ENCODE data around the gene FLRT2.

FLRT2 gene

DNA sequence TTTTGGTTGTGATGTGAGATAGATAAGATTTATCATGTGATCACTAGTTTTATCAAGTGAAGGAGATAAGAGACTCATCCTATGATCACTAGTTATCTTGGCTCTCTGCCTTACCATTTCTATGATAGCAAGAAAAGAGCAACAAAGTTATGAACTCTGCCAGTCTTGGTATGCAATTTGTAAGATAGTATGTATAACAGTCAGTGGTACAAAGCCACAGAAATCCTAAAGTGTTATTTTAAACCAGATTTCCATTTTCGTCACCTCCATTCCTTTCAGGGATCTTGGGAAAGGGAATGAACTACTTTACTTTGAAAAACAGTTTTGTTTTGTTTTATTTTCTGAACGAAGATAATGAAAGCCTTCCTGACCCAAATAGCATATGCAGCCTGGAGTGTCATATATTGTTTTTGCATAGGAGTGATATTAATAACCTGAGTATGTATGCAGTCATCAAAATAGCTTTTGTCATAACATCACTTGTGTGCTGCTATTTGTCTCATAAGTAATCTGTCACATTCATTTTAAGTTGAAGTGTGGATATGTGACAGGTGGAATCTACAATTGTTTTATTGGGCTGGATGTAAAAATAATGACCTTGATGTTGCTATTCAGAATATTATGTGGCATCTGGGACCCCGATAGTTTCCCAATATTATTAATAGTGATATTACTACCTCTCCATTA is 35.0 kb downstream of the FLRT2 start:
- no peak for DNase-seq (ENCODE audit: low spot score)

DNA sequence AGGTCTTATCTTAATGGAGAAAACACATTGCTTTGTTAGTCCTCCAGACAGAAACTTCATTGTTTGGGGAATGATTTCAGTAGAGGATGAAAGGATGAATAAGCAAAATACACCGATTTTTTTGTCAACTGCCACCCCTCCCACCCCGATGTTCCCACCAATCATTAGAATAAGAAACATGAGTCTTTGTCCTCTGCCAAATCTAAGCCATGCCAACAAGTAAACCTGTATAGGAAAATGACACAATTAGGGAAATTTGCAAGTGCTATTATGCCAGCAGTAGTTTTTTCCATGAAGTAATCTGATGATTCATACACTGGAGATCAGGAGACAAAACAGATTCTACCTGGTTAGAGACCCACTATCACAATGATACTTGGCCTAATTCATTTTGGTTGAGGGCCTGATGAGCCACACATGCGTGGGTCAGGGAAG is 35.9 kb downstream of the FLRT2 start:
- DNase-seq (ENCODE audit: low spot score): no peak

DNA sequence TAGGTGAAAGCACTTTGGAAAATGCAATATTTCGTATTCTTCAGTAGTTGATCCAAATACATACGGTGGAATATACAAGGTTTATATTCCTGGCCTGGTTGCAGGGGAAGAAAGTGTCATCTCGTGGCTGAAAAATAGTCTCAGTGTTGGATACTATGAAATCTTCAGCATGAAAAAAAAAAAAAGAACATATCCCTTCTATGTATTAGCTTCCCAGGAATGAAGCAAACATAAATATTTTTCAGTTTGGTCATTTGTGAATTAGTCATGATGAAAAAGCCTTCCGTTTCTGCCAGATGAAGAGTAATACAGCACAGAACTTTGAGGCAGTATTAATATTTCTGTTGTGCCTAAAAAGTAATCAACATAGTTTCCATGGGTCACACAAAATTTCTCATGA is 36.7 kb downstream of the FLRT2 start:
- no peak for DNase-seq (ENCODE audit: low spot score)

DNA sequence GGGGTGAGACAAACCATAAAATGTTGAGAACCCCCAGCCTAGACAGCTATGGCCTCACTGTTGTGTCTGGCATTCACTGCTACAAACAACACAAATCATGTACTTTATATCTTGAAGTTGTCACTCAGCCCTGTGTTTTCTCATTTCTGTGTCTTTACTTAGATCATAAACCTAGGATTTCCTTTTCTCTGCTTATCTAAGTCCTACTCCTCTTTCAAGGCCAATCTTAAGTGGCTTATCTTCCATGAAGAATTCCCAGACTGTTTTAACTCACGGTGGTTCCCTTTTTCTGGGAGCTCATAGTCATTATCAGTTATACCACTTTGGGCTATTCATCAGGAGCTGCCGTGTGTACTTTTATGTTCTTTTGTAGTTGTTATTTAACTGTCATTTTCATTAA is 42.1 kb downstream of the FLRT2 start:
- no peak for DNase-seq (ENCODE audit: low spot score)

DNA sequence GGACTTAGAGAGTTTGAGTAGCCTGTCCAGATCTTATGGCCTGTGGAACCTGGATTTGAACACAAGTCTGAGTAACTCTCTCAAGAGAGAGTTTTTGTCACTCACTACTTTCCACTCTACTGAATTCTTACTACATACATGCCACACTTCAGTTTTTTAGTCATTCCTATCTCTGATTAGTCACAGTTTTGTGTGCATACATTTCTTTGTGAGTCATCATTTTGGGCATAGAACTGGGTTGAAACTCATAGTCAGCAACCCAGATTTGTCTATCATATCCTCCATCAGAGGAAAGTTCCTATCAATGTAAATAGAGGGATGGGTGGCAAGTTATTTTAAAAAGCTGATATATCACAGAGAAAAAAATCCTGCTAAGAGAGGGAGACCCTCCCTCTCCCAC is 42.9 kb downstream of the FLRT2 start:
- DNase-seq (ENCODE audit: low spot score): no peak

DNA sequence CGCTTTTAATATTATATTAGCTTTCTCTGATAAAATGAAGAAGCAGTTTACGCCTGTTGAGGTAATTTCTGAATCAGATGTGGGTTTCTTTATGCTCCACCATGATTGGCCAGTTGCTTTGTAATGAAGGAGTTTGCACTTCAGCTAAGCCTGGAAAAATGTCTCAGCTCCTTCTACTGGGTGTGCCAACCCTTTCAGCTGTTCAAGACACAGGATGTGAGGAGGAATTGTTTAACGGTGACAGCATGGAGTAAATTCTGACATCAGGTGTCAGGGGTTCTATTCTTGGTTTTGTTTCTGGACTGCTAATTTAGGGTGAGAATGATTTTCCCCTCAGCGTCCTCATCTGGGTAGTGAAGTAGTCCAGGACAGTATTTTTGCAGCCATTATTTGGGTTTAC is 43.5 kb downstream of the FLRT2 start:
- no peak for DNase-seq (ENCODE audit: low spot score)

DNA sequence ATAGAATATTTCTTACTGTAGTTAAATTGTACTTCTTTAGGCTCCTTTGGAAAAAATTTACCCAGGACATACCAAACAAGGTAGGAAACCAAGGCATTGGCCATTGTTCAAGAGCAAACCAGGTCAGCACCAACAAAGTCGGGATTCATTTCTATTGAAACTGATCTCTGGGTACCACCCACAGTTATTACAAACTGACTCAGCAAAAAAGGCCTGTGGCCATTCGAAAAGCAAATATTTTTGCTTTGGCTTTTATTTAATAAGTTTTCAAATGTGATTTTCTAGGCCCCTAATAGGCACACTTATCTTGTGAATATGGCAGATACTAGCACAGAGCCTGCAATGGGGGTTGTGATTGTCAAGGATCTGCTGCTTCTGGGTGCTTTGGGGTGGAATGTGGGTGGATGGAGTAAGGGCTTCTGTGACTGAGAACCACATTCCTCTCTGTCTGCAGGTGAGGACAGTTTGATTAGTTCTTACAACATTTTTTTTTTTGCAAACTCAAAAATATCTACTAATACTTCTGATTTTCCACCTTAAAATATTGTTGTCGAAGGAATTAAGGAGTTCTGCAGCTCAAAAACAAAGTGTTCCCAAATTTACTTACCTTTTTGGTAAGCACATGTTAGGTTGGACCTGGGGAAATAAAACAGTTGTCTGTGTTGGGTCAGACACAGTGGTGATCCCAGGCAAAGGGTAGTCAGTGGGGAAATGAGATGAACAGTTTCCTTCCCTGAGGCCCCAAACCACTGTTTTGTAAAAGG is 45.1 kb downstream of the FLRT2 start:
- DNase-seq (ENCODE audit: low spot score): no peak

DNA sequence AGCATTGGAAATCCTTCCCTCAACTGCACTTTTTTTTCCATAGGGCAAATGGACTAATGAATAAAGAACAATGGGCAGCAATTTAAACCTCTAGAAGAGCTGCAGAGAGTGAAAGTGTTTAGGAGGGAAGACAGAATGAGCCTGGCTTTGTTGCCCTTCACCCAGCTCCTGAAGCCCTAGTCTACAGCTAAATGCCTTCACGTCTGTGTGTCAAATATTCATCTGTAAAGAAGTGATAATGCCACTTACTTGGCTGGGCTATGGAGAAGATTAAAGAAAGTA is 45.6 kb downstream of the FLRT2 start:
- no peak for DNase-seq (ENCODE audit: low spot score)

DNA sequence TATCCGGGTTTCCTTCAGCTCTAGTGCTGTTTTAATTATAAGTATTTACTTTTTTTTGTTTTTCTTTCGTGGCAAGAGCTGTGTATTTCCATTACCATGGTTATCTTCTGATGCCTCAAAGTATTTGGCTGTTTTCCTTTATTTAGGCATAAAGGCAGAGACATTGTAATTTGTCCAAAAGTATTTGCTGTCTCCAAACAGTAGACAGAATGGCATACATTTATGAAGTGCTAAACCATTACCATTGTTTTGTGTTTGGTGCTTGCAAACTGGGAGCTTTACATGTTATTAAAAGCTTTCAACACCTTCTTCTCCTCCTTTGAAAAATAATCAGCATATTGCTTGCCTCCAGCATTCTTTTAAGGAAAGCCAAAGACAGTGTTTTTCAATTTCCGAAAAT is 46.3 kb downstream of the FLRT2 start:
- DNase-seq (ENCODE audit: low spot score): no peak

DNA sequence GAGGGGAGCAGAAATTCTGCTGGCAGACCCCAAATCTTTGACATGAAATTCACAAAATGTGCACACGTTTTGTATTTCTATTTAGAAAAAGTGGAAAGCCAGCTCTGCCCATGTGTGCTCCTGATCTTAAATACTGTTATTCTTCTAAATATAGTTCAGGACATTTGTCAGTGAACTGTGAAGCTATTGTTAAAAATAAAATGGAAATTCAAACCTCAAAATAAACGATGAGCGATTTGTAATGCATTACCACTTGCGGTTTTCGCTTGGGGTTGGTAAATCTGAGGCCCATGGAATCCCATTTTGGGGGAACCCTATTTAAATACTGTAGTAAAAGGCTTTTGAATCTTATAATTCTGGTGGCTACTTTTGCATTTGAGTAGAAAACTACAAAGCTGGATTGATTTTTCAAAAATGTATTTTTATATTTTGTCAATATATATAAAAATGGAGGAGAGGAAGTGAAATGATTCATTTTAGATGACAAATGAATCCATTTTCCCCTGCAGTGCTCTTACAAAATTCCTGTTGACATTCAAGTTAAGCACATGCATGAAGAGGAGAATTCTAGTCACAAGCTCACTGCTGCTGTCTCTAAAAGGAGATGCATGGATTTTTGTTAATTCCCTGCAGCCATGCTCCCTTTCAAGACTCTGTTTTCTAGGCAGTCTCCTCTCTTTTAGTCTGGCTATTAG is 47.1 kb downstream of the FLRT2 start:
- DNase-seq (ENCODE audit: low spot score): no peak

DNA sequence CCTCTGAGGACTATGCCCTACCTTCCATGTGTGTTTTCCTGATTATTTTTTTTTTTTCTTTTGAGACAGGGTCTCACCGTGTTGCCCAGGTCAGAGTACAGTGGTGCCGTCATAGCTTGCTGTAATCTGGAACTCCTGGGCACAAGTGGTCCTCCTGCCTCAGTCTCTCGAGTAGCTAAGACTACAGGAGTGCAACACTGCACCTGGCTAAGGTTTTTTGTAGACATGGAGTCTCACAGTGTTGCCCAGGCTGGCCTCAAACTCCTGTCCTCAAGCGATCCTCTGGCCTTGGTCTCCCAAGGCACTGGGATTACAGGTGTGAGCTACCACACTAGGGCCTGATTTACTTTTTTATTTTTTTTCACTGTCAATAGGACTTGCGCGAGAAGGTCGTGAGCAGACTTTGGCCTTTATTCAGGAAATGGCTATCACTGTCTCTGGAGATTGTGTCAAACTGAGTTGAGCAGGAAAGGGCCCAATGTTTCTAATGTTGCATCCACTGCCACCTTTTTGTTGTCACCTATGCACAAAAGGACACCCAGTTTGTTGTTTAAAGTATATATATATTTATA is 47.7 kb downstream of the FLRT2 start:
- no peak for DNase-seq (ENCODE audit: low spot score)

DNA sequence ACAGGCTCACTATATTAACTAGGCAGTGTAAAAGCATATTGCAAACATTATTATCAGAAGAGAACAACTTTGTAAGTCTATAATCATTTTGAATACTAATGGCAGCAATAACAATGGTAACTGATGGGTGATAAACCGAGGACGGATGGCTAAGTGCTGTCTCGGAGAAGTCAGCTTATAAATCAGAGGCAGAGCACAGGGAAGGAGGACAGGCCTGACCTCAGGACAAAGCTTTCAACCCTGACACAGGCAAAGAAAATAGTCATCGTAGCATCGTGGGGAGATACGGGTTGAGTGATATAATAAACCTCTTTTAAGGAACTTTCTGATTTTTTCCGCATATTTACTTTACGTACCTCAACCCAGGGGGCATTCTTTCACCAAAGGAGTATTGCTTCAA is 48.4 kb downstream of the FLRT2 start:
- no peak for DNase-seq (ENCODE audit: low spot score)

DNA sequence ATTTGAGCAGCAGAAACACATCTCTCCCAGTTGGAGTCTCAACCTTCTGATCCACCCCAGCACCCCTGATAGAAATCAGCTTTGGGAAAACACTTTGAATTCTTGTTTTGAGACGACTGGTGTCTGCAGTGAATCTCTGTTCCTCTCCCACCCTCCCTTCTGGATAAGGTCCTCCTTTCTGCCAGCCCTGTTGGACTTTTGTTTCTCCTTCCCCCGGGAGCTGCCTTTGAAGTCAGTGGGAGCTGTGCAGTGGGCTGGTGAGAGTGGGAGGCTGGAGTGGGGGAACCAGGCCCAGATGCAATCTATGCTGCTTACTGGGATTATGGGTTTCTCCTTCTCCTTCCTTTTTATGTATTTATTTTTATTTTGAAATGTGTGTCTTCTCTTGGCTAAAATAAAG is 49.0 kb downstream of the FLRT2 start:
- DNase-seq (ENCODE audit: low spot score): no peak

DNA sequence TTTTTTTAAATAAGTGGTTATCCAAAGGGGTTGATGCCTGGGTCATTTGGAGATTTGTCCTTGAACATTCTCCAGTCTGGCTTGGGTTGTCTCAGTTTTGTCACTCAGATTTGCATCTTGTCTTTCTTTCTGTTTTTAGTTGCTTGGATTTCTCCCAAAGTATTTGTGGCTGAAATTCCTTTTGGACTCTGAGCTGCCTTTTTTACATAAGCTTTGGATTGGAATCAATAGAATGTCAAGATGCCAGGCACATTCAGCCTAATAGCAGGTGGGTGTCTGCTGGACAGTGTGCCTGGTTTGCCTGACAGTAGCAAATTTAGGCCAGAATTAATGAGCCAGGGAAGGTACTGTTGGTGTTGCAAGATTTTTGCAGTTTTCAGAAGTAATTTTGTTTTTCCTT is 50.0 kb downstream of the FLRT2 start:
- no peak for DNase-seq (ENCODE audit: low spot score)

DNA sequence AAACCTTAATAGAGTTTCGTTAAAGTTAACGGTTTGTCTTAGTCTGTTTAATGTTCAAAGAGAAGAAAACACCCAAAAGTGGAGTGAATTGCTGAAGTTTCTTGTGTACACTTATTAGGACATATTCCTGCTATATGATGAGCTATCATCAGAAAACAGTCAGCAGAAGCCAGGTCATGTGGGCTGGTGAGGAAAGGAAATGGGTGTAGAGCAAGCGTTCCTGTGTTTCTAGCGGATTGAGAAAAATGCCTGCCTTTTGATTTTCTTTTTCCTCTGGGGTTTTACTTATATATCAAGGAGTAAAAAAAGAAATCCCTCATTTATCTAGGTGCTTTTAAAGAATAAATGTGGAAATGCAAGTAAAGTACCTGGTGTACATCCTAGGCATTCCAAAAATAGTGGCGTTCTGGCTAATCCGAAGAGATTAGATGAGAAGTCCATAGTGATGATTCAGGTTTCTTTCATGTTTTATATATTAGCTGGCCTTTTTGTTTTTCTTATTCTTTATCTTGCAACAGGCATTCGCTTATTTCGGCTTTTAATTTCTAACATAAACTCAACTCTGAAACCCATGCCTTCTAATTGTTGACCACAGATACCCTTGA is 50.7 kb downstream of the FLRT2 start:
- DNase-seq (ENCODE audit: low spot score): no peak

DNA sequence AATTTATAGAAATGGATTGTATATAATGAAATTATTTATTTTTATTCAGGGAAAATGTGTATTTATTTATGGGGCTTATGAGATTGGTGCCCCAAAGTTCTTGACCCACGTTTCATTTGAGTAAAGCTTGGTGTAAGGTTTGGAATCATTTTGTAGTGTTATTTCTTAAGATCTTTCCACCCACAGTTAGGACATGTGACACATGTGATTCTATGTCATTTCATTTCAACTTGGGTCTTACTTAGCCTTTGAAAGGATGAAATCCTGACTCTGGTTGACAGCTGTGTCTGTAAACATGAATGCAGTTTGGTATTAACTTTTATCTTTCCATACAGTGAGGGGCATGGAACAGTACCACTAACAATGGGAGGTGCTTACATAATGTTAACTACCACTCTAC is 51.7 kb downstream of the FLRT2 start:
- DNase-seq (ENCODE audit: low spot score): no peak

DNA sequence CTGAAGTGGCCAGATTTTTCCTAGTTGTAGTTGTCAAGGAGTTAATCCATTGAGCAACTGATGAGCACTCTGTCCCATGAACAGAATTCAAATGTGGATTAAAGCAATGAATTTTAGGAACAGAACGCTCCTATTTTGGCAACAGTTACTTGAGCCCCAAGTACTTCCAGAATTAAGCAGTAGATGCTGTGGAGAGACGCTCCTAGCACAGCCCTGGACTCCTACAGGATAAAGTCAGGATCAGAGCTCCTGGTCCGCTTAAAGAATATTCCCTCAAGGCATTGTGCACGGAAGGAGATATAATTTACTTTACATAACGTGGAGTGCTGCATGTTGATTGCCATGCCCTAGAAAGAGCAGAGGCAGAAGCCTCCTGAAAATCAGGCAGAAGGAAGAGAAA is 53.4 kb downstream of the FLRT2 start:
- DNase-seq (ENCODE audit: low spot score): no peak

DNA sequence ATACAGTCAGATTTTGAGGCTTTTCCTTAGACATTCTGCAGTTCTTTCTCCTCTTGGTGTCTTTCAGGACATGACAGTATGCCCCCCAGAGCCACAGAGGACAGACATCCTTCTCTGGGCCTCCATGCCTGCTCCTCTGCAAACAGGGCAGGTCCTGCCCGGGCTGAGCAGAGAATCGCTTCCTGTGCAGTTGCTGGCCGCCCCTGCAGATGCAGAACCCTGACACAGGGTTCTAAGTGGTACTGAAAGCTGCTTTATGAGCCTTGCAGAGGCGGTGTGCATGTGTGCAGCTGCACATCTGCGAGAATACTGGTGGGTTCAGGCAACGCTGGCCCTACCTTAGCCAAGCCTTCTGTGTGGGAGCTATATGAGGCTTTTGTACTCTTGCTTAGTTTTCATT is 54.5 kb downstream of the FLRT2 start:
- no peak for DNase-seq (ENCODE audit: low spot score)

DNA sequence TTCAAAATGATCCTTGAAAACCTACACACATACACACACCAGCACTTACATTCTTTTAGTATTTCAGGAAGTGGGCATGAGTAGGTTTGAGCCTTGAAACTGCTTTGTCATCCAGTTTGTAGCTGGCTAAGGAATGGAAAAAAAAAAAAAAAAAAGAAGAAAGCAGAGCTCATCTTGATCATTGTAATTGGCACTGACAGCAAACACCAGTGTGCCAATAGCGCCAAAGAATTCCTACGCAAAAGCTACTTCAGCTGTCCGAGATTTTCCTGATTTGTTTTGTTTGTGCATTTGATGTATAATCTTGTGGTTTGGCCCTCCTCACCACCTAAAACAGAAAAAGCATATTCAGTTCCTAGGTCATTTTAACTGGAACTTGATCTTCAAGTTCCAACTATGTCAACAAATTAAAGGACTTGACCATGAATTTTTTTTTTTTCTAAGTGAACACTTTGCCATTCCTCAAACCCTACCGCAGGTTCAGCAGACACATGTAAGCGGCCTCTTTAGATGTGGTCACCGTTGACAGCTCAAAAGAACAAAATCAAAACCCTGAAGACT is 57.3 kb downstream of the FLRT2 start:
- DNase-seq (ENCODE audit: low spot score): no peak

DNA sequence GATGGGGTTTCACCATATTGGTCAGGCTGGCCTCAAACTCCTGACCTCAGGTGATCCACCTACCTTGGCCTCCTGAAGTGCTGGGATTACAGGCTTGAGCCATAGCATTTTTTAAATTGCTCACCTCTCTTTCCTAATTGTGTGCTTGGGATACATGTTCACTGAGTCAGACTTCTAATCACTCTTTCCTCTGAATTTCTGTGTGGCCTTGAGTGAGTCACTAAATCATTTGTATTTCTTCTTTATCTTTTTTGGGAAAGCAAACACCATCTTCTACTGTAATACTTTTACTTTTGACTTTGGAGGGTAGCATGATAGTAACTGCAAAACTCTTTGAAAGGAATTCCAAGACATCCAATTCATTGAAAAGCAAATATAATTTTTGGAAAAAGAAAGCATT is 60.8 kb downstream of the FLRT2 start:
- no peak for DNase-seq (ENCODE audit: low spot score)

DNA sequence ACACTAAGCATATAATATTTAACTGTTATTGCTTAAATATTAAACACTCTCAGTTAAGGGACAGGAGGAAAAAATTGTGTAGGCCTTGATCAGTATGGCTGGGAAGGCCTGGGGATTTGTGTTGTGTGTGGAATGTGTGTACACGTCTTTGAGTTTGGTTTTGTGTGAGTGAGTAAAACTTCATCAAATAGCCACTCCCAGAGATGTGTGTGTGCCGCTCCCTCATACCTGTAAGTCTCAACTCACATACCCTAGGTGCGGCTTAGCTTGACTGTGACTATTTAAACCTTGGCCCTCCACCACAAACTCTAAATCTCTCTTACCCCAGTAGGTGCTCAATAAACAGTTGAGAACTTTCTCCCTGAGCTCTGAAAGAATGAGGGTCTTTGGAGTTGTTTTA is 64.3 kb downstream of the FLRT2 start:
- DNase-seq (ENCODE audit: low spot score): no peak

DNA sequence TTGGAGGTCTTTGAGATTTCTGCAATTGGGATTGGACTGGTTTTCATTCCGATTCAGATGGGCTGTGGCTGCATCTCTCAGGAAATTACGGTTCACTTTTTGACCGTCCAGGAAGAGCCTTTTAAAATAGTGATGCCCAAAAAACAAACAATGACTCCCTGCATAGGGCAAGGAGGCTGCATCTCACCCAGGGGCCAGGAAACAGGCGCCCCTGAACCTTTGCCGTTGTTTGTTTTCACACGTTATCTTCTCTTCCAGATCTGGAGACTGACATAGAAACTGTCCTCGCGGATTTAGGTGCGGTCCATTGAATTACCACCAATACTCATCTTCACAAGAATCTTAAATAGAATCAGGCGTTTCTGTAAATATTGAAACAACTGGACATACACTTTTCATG is 66.0 kb downstream of the FLRT2 start:
- no peak for DNase-seq (ENCODE audit: low spot score)

DNA sequence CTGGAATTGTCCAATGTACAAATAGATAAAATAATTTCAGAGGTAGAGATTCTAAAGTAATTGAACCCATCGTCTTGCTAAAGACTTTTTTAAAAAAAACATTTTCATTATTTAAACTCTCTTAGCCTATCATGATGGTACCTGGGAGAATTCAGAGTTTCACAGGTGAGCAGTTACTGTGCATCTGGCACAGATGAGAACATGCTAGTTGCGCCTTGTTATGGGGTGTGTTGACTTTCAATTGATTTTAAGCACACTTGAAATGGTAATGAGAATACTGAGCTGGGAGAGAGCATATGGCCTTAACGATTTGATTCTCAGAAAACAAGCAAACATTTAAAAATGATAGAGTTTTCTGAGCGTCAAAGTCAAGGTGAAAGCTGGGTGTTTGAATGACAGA is 66.6 kb downstream of the FLRT2 start:
- DNase-seq (ENCODE audit: low spot score): no peak
